GM19463 (cell line): ENCODE results near the gene STK17B.

Experiments used
- ATAC-seq: cut with Tn5 transposase; IDR thresholded peaks from one replicate; pipeline ENCODE4 v1.9.1; 2021; ENCODE audit warnings: mild to moderate bottlenecking, moderate library complexity; ENCODE audit not compliant: unreplicated experiment

Gene STK17B

DNA sequence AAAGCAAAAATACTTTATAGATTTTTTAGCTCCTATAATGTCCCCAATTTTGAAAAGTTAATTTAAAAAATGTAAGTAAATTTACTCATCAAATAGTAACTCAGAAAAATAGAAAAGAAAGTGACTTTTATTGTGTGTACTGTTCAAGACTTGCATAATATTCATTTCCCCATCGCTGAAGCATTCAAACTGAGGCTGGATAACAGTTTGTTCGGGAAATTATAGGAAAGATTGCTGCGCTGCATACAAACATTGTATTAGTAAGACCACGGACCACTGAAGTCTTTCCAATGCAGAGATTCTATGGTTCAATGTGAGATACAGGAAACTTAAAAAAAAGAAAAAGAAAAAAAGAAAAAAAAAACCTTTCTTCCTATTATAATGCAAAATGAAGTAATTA lies 10.4 kb downstream of the STK17B start:
- ATAC-seq, result no peak

DNA sequence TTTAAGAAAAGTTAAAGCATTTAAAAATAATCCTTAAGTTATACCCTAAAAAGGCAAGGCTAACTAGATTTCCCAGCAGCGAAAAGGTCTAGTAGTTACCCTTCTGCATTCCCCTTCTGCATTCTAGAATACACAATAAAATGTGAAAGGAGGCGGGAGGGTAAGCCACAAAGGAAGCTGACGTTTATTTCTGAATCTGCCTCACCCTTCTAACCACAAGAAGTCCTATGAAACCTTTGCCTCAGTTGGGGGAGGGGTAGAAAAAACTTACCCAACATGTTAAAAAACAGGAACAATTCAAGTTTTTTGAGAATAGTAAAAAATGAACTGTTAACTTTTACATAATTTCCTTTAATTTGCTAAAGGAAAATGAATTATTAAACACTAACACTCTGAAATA lies 11.3 kb downstream of the STK17B start:
- ATAC-seq, result peak; percentile 75

DNA sequence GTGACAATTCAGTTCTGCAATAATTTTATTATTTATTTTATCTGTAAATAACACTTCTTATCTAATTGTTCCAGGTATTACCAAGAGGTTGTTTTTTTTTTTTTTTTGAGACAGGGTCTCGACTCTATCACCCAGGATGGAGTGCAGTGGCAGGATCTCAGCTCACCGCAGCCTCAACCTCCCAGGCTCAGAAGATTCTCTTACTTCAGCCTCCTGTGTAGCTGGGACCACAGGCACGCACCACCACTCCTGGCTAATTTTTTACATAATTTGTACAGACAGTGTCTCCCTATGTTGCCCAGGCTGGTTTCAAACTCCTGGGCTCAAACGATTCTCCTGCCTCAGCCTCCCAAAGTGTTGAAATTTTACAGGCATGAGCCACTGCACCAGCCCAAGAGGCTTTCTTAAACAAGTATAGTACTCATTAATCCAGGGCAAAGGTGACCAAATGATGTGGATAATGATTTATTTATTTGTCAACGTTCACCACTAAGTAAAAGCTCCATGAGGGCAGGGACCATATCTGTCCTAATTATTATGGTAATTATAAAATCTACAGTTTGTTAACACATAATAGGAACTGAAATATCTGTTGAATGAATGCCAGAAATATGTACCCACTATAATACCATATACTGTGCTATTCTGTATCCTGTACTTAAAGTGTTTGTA lies 12.0 kb downstream of the STK17B start:
- no peak for ATAC-seq

DNA sequence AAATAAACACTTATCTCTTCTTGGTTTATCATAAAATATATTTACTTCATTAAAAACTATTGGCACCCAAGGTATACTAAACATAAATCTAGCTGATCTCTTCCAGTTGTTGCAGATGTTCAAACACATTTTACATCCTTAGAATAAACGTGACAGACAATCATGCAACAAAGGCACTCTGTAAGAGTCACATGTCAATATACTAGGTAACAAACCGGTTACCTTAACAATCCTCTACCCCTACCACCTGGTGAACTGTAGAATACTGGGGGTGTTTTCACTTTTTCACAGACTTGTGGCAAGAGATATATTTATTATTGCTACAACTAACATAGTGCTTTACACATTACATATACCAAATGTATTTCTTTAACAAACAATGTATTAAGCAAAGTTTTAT lies 15.8 kb downstream of the STK17B start:
- no peak for ATAC-seq

DNA sequence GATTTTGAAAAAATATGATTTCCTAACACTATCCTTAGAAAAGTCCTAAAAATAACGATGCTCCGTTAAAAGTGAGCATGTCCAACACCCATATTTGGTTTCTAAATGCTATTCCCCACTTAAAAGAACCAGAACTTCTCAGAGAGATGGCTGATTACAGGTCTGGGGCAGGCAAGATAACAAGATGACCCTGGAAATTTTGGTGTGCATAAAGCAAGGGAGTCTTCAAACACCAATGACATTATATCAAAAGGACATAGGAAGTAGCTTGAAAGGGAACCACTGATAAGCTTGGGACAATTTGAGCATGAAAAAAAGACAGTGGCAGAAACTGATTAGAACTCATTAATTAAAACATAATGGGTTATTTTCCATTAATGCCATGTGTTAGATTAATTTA lies 17.9 kb downstream of the STK17B start:
- ATAC-seq, result no peak

DNA sequence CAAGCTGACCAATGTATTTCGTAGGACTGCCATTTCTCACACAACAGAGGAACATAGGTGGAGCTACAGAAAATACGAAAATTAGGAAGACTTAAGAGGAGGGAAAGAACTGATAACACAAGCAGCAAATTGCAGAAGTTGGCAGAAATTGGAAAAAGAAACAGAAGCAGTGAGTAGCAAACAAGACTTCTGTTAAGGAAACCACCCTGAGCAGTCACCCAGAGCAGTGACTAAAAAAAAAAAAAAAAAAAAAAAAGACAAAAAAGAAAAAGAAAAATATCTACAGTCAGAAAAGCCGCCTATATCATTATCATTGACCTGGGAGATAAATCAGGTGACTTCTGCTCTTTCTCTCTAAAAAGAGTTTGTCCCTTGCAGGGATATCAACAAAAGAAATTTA lies 21.4 kb downstream of the STK17B start:
- peak; percentile 53 for ATAC-seq

DNA sequence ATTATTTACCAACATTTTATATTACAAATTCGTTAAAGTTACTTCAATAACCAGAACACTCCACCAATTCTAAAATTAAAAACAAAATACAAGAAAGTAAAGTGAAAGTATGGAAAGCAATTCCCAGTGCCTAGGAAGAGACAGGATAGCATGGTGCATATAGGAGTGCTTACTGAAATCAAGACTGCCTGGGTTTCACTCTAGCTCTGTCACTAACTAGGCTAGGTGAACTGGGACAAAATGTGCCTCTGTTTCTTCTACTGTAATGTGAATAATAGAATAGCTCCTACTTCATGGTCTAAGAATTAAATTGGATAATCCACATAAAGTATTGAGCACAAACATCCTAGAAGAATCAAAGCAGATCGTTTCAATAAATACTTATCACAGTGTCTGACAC lies 22.6 kb downstream of the STK17B start:
- no peak for ATAC-seq

DNA sequence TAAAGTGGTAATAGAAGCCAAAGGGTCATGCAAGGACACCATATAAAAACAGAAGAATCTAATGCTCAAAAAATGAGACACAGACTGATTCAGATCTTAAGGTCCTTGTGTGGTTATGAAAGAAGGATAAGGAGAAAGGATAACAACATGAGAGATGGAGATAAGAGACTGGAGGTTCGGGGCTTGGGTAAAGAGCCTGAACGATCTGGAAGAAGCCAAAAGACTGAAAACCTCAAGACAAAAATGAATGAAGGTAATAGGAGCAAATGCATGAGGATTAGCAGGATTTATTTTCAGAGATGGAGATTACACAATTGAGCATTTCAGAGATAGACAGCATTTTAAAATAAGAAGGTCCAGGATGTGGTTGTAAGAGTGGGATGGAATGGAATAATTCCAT lies 26.1 kb downstream of the STK17B start:
- no peak for ATAC-seq

DNA sequence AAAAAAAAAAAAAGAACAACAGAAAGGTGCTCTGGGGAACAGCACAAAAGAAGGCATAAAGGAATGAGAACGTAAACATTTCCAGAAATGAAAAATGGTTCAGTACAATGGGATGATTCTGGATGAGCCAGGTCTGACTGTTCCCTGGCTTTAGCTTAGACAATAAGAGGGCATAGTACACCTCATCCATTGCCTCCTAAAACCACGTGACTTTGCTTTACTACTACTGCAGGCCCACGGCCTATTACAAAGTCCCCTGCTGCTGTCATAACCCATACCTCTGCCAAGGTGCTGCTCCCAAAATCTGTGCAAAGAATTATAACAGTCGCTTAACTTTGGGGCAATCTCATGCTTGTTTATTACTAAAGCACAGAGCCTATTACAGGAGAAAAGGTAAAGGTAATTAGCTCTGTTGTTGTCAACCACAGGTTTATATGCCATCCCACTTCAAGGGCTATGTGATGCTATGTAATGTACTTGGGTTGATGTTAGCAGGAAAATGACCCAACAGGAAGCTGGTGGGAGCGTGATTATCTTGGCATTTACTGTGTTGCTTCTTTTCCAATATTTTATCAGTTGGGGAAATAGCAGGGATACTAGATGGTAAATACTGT lies 26.8 kb downstream of the STK17B start:
- ATAC-seq, result no peak

DNA sequence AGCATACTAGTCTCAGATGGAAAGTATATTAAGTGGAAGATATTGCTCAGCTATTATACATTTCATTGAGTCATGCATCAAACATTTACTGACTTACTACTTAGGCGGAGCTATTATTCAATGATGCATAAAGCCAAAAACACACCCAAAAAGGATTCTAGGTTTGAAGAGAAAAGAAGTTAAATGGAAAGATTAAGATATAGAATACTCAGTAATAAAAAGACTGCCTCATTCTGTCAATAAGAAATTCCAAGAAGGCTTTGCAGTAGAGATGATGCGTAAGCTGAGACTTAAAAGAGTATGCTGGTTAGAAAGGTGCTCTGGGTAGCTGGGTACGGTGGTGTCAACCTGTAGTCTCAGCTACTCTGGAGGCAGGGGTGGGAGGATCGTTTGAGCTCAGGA lies 27.6 kb downstream of the STK17B start:
- ATAC-seq, result no peak

DNA sequence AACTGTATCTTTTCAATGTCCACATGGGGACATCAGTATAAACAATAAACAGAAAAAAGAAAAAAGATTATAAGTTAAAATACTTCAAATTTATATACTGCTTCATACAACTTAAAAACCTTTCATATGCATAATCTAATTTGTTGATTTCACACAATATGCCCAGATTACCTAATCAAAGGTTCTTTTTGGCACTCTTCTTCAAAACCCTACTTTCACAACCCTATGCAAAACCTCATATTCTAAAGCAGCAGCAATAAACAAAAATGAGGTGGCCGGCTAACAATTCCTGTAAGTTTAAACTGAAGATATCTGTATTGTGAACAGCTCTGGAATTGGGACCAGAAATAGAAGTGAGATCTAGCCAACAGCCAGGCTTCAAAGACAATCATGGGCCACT lies 28.6 kb downstream of the STK17B start:
- no peak for ATAC-seq

DNA sequence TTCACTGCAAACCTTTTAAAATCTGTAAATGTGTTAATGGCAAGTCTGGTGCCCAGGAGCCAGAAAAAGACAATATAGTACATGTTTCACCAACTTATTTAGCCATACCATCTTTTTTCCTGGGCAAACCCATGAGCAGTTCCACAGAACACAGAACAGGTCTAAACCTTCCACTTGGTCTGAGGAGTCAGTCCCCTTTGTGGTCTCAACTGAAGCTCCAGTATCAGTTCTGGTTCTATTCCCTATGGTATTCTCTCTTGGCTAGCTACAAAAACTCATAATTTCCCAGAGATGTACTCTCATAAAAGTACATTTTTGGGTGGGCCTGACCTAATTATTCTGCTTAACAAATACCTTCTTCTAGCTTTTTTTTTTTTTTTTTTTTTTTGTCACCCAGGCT lies 31.2 kb downstream of the STK17B start:
- no peak for ATAC-seq

DNA sequence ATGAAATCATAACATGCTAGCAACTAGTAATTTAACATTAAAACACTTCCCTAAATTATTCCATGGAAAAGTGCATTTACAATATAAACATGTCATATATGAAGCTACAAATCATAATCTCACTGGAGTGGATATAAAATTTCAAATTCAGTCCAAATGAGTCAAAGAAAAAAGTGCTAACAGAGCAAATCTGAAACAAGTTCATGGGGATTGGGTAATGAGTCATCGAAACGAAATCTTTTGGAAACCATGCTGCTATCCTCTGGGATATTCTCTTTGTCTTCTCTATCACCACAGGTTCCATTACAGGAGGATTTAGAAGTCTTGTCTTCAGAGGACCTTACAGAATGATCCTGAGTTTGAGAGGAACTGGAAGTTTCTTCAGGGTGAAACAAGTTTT lies 34.1 kb downstream of the STK17B start:
- no peak for ATAC-seq

DNA sequence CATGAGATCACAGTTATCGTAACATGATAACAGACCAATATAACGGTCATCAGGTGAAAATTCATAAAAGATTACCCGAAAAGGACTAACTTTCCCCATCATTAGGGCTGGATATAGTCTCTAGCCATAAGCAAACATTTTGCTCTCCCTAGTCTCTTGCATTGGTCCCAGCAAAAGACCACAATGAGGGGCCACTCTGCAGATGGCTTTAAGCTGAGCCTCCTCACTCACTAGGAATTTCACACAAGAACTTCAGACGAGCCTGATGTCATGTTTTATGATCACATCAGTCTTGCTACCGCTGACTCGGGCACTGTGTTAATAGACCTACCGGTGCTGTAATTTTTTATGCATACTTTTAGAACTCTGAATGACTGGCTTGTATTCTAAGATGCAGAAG lies 35.2 kb downstream of the STK17B start:
- ATAC-seq, result no peak

DNA sequence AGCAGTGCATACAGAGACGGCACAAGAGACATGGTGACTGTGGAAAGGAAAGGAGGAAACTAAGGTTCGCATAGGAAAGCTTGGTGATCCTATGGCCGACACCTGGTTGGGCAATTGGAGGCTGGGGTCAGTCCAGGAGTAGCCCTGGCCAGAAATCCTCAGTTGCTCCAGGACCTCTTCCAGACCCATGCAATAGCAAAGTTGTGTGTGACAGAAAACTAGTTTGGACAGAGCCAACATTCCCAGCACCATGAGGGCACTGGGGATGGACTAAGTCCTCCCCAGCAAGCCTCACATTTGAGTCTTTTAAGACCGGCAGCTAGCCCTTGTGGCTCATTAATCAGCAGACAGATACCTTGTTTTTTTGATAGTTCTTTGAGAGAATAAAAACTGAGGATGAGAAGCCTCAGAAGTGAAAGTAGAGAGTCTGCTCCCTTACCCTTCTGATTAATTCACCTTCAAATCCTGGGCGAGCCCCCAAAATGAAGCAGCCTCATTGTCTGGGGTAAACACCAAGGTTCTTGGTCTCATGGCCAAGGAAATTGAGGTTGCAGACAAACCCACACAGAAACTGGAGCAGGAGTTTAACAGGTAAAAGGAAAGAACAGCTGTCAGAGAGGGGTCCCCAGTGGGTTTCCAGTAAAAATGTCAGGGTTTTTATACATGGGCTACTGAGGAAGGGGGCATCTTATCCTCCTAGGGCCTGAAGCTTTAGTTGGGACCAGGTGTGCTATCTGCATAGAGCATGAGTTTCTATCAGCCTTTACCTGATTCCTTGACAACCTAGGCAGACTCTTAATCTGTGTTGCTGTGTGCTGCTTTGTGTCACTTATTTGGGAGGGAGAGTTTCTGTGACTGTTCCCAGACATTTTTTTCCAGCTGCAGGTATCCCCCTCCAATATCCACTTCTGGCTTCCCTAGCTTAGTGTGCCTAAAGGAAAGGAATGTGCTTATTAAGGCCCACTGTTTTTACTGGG lies 39.1 kb downstream of the STK17B start:
- no peak for ATAC-seq

DNA sequence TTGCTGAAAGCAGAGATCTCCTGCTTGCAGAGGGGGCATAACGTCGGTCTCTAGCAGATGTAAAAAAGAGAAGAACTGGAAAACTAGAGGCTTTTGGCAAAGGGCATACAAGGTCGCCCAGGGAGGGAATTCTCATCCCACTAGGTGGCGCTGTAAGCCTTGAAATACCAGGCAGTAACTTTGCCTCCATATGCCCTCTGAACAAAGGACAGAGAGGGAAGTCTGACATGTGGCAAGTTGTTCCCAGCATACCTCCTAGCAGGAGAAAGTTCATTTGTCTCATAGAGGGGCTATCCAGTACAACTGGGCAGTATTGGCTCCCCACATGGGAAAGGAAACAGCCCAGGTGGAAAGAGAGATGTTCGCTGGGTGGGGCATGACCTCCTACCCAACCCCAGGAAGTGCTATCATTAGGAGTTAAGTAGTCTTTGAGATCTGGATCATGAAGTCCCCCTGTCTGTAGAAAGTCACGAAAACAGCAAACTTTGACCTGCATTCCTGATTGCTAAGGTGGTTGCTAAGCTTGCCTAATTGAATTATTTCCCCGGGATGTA lies 39.9 kb downstream of the STK17B start:
- ATAC-seq, result no peak

DNA sequence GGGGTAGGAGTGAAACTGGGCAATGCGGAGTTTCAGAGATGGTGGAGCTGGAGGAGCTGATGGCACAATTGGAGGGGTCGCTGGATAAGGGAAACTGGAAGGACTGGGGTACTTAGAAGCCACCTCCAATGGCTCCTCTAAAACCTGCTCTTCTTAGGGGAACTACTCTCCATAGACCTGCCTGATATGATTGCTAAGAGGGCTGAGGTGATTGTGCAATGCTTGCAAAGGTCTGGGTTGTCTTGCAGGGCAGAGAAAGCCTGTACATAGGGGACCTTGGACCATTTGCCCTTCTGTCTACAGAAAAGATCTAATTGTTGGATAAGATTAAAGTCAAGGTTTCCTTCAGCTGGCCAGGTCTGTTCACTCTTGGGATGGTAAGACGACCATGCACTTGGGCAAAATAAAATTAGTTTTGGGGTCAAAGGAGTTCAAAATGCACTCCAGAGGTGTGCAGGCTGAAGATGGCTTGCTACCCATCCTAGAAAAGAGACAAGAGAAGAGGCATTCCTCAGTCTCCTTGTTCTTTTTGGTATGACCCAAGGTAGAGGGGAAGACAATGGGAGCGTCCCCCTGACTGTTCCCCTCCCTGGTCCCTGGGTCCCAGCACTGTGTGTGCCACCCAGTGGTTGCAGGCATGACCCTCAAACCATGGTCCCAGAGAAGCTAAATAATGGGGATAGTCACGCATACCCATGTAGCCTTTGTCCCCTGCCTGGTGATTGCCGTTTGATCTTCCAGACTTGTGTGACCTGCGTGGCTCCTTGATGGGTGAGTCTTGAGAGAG lies 41.1 kb downstream of the STK17B start:
- ATAC-seq, result no peak

DNA sequence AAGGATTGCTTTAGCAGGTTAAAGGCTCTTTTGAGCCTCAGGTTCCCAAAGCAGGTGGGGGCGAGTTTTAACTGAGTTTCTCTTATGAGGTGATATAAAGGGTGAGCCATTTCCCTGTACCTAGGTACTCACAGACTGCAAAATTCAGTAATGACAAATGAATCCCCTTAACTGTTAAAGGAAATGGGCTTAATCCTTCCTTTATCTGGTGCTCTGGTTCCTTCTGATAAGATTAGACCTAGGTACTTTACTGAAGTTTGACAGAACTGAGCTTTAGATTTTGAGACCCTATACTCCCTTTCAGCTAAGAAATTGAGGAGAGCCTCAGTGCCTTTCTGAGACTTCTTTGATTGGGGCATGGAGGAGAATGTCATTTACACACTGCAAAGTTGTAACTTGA lies 42.6 kb downstream of the STK17B start:
- ATAC-seq, result no peak

DNA sequence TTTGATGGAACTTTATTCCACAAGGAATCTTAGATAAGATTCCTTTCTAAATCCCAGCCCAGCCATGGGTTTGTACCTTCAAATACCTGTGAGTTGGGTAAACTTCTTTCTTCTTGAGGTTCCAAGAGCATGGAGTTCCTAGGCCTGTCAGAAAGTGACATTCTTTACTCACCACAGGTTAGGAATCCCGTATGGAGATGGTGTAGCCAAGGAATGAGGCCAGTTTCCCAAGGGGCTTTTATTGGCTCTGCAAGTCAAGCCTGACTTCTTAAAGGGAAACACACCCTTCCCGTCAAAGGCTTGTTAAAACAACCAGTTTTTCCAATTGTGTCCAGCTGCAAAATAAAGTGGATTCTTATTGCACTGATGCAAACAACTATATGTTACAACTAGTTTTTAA lies 45.8 kb downstream of the STK17B start:
- ATAC-seq, result no peak

DNA sequence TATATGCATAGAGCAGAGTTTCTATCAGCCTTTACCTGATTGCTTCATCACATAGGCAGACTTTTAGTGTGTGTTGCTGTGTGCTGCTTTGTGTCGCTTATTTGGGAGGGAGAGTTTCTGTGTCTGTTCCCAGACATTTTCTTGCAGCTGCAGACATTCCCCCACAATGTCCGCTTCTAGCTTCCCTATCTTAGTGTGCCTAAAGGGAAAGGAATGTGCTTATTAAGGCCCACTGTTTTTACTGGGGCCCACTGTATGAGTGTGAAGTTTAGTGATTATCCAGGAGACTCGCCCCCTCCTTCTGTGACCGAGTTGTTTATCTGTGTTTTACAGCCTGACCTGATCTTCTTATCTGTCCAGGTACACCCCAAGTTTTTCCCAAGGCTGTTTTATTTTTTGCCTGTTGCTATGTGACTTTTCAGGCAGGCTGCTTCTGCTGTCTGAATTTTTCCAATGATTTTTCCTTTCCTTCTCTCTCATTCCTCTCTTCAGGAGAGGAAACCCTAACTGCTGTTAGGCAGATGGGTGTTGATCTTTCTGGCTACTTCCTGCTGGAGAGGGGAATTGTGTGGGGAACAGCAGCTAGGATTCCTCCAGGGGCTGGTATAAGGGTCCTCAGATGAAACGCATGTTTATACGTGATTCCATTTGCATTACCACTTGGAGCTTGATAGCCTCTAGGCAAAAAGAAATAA lies 47.6 kb downstream of the STK17B start:
- no peak for ATAC-seq
